Measurements from ENCODE around the gene TICAM1. TPM values are rescaled to one million over a fixed set of nuclear protein-coding genes. Genes with fewer than 3 reads are reported as not detected.

The TICAM1 gene
- total RNA-seq, 4 donors from 2014 or later: 3.9 to 9.0 (median 4.9) TPM

- TF ChIP-seq CTCF (IDR thresholded peaks at IDR 0.05; ENCODE audit: low read depth): no peak
Measured at GRCh38 chr19:4791183-4792018, 40.1 kb downstream of the TICAM1 start, which contains the start of gene FEM1A. TSS of gene FEM1A (plus strand) at chr19:4791734. CDS start at chr19:4791855, 121 bp downstream.

- no peak for TF ChIP-seq CTCF (IDR thresholded peaks at IDR 0.05; ENCODE audit: low read depth)
Measured at GRCh38 chr19:4781801-4782200, 49.7 kb downstream of the TICAM1 start.

- TF ChIP-seq CTCF (IDR thresholded peaks at IDR 0.05; ENCODE audit: low read depth): no peak
Measured at GRCh38 chr19:4780860-4781259, 50.7 kb downstream of the TICAM1 start.

- TF ChIP-seq CTCF (IDR thresholded peaks at IDR 0.05; ENCODE audit: low read depth): no peak
Measured at GRCh38 chr19:4776436-4777211, 54.9 kb downstream of the TICAM1 start.

GRCh38 chr19:4775627-4776152, 55.8 kb downstream of the TICAM1 start:
- TF ChIP-seq CTCF (IDR thresholded peaks at IDR 0.05; ENCODE audit: low read depth): no peak

- TF ChIP-seq CTCF (IDR thresholded peaks at IDR 0.05; ENCODE audit: low read depth): no peak
Measured at GRCh38 chr19:4774136-4774535, 57.4 kb downstream of the TICAM1 start.

All from subcutaneous adipose tissue (tissue), 4 donors.